GM21717 (cell line): Measurements from ENCODE around the gene LIN7C.
"Not testable (repeated sequence)": the region's sequence is repeated elsewhere in the genome, so short reads cannot be mapped to it uniquely, and the experiment has no call there.

ENCODE experiments used
- ATAC-seq: cut with Tn5 transposase; IDR thresholded peaks from one replicate; pipeline ENCODE4 v1.9.1; 2021; ENCODE audit warnings: mild to moderate bottlenecking, moderate library complexity; ENCODE audit not compliant: unreplicated experiment

LIN7C gene

GRCh38 chr11:27451244-27451965 lies 55.2 kb downstream of the LIN7C start:
- ATAC-seq, result no peak

DNA sequence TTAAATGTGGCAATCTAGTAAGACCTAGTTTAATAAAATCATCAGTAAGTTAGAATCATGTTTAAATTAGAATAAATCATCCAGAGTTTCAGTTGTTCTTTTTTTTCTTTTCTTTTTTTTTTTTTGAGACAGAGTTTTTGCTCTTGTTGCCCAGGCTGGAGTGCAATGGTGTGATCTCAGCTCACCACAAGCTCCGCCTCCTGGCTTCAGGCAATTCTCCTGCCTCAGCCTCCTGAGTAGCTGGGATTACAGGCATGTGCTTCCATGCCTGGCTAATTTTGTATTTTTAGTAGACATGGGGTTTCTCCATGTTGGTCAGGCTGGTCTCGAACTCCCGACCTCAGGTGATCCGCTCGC lies 58.4 kb downstream of the LIN7C start:
- not testable (repeated sequence) for ATAC-seq

DNA sequence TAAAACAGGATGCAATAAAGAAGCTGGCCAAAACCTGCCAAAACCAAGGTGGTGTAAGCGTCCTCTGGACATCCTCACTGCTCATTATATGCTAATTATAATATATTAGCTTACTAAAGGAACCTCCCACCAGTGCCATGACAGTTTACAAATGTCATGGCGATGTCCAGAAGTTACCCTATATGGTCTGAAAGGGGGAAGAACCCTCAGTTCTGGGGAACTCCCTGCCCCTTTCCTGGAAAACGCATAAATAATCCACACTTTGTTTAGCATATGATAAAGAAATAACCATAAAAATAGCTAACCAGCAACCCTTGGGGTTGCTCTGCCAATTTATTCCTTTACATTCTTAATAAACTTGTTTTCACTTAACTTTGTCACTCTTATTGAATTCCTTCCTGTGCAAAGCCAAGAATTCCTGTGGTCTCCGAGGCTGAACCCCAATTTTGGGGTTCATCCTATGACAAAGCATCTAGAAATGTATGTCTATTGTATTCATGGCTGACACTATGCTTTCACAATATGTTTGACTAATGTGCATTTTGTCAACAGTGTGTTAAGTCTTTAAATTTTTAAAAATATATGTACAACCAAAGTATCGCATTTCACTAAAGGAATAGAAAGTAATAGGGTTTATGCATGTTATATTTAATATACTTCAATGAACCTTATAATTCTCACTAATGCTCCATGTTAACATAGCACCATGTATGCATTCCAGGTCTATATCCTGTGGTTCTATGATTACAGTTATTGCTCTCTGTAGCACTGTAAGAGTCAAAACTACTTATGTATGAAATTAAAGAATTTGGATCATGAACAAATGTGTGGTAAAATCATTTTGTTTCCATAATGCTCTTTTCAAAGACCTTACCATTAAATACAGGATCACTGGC lies 59.0 kb downstream of the LIN7C start:
- no peak for ATAC-seq

GRCh38 chr11:27445625-27446024 lies 60.9 kb downstream of the LIN7C start:
- ATAC-seq, result no peak

DNA sequence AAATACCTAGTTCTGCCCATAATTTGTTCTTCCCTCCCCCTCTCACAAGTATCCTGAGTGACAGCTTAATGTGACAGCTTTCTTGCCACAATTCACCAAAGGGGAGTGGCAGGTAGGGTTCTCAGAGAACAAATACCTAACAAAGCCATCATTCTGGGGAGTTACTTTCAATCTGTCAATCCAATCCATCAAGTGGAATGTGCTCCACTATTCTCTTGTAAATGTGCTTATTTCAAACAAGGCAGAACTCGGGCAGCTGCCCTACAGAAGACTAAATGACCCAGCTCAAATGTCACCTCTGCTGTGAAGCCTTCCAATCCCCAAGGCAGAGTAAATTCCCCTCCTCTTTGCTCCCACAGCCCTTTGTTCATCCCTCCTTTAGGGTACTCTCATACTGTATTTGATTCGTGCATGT lies 61.8 kb downstream of the LIN7C start:
- ATAC-seq, result no peak
